ENCODE data around the gene ANKRD9.
"Not testable (repeated sequence)": the region's sequence is repeated elsewhere in the genome, so short reads cannot be mapped to it uniquely, and the experiment has no call there.

Gene ANKRD9, protein sequence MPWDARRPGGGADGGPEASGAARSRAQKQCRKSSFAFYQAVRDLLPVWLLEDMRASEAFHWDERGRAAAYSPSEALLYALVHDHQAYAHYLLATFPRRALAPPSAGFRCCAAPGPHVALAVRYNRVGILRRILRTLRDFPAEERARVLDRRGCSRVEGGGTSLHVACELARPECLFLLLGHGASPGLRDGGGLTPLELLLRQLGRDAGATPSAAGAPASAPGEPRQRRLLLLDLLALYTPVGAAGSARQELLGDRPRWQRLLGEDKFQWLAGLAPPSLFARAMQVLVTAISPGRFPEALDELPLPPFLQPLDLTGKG

DNA sequence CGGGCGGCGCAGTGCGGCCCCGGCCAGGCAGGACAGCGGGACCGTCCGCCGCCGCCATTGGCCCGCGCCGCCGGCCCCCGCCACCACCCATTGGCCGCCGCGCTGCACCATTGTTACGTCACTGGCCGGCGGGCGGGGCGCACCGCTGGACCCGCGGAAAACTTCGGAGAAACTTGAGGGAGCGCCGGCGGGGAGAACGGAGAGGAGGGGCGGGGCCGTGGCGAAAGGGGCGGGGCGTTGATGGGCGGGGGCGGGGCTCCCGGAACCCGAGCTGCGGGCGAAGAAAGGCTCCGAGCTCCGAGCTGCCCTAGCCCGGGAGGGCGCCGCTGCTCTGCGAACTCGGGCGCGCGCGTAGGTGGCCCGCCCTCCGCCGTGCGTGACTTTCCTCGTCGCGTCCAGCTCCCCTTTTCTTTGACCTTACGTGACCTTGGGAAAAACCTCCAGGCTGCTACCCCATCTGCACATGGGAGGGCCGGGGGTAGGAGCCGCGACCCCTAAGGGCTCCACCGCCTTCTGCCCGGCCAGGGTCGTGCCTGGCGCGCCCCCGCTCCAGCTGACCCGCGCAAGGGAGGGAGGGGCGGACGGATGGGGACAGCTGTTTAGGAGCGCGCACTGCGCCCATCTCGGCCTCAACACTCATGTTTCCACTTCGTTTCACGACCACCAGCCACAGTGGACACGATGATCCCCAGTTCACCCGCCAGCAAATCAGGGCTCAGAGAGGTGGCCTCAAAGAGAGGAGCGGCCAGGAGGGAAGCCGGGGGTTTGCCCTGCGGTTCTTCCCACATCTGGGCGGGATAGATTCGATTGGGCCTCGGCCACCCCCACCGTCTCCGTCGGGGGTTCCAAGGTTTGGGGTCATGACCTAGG lies at the start of gene ANKRD9:
ANKRD9 (minus strand) TSS at position 31 of the 870 bp plus-strand sequence. CDS start 1,887 bp downstream, outside the sequence.
- peak; percentile 97 for DNase-seq (ENCODE audit: low spot score)

DNA sequence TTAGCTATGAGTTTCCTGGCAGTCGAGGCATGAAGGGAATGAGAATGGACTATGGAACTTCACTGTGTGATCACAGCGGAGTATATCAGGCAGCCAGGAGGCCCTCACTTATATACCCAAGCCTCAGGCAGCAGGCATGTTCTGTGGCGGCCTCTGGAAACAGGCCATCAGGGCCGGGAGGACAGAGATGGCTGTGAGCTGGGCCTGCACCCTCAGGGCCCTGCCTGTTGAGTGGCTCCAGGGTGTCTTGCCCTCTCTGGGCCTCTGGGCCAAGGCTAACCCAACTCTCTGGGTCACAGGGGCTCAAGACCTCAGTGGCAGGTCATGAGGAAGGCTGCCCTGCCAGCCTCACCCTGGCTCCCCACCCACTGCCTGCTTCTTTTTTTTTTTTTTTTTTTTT lies 49.0 kb upstream of the ANKRD9 start:
- DNase-seq (ENCODE audit: low spot score): peak; percentile 40

DNA sequence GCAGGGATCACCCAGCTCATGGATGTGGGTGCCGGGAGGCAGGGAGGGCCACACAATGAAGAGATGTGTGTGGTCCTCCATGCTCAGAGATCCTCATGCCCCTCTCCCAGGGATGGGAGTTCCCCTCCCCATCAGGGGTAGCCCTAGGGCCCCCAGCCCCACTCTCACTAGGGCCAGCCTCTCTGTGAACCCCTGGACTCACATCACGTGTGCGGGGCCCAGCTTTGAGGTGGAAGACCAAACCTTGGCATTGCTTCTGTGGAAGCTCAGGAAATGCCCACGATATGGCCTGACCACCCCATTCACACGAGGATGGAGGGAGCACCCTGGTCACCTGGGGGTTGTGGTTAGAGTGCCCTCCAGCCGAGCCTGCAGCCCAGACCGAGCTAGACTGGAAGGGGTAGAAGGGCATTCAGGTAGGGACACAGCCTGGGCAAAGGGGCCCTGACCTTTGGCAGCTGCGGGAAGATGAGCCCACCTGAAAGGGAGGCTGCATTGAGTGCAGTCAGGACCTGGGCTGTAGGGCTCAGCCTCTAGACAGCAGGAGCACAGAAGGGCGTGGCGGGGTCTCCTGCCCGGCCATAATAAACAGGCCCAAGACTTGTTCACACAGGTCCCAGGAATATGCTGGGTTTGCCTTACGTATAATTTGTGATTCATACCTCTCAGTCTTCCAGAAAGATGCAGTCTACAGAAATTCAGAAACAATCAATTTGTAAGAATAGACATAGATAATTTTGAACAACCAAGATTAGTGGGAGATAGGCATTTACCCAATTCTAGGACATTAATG lies 48.1 kb upstream of the ANKRD9 start:
- DNase-seq (ENCODE audit: low spot score): no peak

DNA sequence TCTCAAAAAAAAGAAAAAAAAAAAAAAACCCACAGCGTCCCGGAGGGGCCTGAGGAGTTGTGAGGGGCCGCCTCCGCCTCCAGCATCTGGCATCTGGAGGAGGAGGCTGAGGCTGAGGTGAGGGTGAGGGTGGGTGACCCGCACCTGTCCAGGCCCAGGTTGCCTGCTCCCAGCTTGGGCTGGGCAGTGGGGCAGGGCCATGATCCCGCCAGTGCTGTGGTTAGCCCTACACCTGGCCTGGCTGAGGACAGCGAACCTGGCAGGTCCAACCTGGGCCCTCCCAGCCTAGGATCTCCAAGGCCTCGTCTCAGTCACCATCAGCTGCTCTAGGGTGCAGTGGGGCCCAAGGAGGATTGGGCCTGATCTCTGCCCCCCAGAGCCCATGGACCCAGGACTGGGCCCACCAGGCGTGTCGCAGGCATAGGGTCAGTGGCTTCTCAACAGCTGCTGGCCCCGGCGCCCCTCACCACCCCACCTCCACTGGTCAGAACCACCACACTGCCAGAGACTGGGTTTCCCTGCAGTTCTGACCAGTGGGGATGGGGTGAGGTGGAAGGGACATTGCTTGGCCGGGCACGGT lies 46.6 kb upstream of the ANKRD9 start:
- DNase-seq (ENCODE audit: low spot score): no peak

DNA sequence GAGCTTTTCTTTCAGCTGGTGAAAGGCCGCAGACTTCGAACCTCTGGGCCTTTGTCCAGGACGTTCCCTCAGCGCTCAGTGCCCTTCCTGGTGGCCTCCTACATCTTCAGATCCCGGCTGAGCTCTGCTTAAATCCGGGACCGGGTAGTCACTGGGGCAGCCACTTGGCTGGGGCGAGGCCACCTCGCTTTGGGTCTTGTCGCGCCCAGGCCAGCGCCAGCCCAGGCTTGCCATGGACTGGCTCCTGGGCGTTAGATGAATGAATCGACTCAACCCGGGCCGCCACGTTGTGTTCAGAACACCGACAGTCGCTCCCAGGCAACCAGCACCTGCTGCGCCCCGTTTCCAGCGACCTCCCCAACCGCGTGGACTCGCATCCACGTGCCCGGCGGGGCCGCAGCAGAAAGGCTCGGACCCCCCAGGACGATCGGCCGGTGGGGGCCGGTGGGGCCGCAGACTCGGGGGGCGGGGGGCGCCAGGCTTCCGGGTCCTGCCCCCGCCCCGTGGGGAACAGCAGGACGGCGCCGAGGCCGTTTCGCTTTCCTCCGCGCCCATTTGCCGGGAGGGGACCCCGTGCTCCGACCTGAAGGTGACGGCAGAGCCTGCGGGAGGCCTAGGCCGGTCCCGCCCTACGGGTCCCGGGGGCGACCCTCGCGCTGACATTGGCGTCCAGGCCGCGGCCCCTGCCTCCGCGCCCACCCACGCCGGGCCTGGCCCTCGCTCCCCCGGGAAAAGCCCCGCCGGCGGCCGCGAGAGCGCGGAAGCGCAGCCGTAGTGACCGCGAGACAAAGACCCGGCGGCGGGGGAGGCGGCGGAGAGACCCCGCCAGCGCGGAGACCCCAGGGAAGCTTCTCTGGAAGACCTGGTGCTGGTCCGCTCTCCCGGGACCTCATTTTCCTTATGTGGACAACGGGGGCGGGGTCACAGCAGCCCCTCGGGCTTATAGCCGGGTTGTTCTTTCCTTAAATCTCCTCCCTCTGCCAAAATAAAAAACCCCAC lies 45.5 kb upstream of the ANKRD9 start:
- peak; percentile 81 for DNase-seq (ENCODE audit: low spot score)

DNA sequence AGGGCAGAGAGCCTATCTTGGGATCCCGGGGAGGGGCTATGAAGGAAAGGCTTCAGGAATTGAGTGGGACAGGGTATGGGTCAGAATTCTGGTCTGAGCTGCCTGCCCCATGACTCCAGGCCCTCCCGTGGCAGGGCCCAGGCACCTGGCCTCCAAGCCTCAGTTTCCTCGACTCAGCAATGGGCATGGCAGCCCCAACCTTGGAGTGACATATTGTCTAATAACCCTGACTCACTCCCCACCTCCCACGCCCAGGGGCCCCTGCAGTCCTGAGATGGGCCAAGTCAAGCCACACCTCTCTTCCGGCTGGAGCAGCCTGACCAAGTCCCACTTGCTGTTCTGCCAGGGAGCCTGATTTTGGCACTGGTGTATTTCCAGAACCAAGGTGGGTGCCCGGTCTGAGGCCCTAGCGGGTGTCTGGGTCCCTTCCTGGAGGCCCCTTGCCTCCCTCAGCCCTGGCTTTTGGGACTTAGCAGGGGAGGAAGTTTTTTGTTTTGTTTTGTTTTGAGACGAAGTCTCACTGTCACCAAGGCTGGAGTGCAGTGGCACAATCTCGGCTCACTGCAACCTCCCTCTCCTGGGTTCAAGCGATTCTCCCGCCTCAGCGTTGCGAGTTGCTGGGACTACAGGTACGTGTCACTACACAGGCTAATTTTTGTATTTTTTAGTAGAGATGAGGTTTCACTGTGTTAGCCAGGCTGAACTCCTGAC lies 42.6 kb upstream of the ANKRD9 start:
- no peak for DNase-seq (ENCODE audit: low spot score)

DNA sequence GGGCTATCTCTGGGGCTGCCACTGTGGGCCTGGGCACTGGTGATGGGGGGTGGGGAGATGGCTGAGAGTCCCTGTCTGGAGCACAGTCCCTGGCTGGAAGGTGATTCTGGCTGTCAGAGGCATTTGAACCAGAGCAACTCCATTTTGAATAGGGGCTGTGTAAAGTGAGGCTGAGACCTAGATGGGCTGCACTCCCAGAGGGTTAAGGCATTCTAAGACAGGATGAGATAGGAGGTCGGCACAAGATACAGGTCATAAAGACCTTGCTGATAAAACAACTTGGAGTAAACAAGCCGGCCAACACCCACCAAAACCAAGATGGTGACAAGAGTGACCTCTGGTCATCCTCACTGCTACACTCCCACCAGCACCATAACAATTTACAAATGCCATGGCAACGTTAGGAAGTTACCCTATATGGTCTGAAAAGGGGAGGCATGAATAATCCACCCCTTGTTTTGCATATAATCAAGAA lies 41.4 kb upstream of the ANKRD9 start:
- not testable (repeated sequence) for DNase-seq (ENCODE audit: low spot score)

DNA sequence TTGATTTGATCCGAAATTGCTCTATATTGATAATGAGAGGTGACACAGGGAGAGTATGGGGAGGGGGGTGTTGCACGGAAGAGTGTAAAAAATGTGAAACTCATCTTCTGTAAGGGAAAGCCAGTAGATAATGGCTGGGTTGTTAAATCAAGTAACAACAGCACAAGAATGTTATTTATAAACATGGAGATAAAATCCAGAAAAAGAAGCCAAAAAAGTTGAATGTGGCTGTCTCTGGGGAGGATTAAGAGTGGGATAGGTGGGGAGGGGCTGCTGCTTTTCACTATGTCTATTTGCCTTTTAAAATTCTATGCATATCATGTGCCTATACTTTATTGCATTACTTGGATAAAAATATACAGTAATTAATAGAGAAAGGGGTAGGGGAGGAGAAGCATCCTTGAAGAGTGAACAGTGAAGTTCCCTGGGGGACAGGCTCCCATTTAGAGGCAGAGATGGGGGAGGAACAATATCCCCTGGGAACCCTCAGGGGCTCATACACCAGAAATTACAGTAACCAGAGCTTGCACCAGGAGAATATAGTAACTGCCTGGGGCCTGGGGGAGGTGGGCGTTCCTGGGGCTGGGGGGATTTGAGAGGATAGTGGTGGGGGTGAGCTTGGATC lies 39.2 kb upstream of the ANKRD9 start:
- DNase-seq (ENCODE audit: low spot score): no peak

DNA sequence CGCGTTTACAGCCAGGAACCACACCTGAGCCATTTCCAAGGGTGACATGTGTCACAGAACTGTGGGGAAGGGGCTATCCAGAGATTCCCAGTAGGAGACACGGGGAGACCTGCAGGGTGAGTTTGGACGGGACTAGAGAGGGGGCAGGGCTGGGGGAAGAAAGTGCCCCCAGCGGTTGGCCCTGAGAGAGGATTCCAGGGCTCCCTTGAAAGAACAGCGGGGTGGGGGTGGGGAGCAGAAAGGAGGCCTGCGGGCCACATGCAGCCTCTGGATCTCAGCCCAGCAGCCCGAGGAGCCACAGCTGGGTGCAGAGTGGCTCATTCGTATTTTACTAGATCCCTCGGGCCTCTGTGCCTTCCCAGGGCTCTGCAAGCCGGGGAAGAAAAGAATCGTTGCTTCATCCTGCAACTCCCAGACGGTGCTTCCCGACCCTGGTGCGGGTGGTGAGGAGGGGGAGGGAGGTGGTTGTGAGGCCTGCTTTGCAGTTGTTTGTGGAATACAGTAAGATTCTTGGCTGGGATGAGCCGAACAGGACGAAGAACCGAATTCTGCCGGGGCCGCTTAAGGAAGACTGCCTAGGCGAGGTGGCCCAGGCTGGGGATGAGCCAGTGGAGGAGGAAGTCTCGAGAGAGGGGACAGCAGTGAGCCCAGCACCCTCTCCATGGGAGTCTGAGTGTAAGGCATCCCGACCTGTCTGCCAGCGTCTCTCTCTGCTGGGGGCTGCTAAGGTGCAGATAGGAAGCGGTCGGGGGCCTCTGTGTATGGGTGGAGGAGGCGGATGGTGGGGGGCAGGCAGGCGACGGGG lies 36.1 kb upstream of the ANKRD9 start:
- DNase-seq (ENCODE audit: low spot score): peak; percentile 69

DNA sequence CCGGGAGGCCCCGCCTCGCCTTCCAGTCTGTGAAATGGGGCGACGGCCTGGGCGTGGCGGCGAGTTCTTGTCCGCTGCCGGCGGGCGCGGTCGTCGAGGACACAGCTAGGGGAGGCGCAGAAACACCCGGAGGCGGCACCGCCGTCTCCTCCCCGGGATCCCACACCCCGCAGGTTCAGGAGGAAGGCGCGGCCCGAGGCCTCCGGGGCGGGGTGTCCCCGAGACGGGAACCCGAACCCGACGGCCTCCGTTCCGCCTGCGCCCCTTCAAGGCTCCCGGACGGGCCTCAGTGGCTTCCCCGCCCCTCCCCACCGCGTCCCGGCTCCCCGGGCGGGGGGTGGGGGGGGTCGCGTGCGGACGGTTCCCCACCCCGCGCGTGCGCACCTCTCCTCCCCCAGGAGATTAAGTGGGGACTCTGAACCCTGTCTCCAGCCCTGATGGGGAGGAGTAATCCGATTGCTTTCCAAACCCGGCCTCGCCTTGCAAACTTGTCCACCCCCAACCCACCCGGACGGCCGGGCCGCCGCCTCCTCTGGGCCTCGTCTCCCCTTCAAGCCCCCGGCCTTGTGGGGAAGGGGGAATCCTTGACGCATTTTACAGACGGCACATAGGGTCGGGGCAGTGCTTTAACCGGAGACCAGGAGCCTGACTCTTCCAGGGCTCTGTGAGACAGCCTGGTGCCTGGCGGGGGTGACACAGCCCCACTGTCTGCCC lies 35.3 kb upstream of the ANKRD9 start:
- DNase-seq (ENCODE audit: low spot score): peak; percentile 77

DNA sequence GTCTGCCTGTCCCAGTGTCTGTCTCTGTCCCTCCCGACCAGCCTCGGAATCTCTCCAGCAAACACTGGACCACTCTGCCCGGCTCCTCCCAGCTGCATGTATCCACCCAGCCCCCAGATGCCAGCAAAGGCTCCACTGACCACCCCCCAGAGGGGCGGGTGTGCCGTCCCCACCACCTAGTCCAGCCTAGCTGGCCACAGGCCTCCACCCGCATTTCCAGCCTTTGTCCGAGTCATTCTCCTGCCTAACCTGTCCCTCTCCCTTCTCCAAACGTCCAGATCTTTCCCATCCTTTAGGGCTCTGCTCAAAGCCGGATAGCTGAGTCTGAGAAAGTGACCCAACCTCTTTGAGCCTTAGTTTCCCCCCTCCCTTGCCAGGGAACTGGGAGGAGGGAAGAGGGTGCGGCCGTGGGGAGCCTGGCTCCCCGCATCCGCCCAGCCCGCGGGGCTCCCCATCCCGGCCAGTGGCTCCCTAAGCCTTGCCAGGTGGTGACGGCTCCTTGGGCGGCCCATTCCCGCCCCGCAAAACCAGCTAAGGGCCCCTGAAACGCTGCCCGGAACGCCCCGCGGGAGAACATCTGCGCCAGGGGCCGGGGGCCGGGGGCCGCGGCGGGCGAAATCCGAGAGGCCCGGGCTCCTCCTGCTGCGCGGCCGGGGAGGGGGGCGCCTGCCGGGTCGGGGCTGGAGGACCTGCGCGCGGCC lies 34.6 kb upstream of the ANKRD9 start:
- no peak for DNase-seq (ENCODE audit: low spot score)

DNA sequence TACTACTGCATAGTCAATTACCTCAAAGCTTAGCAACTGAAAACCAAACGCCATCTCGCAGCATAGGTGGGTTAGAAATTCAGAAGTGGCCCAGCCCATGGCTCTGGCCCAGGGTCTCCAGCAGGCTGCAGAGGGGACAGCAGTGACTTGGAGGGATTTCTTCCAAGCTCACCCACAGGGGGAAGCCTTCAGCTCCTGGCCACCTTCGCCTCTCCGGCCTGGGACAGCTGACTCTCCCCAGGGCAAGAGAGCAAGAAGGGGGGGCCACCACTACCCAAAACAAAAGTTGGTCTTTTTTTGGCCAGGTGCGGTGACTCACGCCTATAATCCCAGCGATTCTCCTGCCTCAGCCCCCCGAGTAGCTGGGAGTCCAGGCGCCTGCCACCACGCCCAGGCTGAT lies 32.2 kb upstream of the ANKRD9 start:
- no peak for DNase-seq (ENCODE audit: low spot score)

DNA sequence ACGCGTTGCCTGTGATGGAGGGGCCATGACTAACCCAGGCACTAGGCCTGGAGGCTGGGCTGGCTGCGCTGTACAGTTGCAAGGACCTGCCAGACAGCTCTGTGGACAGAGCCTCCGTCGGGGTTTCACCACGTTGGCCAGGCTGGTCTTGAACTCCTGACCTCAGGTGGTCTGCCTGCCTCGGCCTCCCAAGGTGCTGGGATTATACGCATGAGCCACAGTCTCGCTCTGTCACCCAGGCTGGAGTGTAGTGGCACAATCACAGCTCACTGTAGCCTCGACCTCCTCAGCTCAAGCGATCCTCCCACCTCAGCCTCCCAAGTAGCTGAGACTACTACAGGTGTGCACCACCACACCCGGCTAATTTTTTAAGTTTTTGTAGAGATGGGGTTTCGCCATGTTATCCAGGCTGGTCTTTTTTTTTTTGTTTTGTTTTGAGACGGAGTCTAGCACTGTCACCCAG lies 31.5 kb upstream of the ANKRD9 start:
- not testable (repeated sequence) for DNase-seq (ENCODE audit: low spot score)

DNA sequence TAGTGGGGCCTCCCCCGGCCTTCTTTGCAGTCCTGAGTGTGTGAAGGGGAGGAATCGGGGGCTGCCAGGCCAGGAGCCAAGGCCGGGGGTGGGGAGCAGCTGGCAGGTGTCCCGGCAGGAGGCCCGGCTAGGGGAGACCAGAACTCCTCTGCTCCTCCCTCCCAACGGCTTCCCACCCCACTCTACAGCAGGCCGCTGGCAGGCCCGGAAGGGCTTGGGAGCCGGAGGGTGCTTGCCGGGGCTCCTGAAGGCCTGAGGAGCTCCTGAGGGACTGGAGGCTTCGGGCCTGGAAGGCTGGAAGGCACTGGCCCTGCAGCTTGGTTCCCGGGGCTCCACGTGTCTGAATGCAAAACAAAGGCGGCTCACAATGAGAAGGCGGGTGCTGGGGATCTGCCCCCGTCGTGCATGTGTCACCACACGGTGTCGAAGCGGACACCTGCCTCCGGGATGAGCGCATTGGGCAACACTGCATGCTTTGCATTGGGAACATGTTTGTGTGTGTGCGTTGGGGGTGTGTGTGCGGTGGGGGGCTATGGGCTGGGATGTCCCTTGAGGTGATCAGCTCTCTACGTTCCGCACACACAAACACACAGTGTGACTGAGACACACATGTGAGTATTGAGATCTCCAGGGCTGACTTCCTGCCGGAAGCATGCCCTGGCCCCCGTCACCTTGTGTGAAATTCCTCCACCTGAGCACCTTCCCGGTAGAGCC lies 30.9 kb upstream of the ANKRD9 start:
- no peak for DNase-seq (ENCODE audit: low spot score)

DNA sequence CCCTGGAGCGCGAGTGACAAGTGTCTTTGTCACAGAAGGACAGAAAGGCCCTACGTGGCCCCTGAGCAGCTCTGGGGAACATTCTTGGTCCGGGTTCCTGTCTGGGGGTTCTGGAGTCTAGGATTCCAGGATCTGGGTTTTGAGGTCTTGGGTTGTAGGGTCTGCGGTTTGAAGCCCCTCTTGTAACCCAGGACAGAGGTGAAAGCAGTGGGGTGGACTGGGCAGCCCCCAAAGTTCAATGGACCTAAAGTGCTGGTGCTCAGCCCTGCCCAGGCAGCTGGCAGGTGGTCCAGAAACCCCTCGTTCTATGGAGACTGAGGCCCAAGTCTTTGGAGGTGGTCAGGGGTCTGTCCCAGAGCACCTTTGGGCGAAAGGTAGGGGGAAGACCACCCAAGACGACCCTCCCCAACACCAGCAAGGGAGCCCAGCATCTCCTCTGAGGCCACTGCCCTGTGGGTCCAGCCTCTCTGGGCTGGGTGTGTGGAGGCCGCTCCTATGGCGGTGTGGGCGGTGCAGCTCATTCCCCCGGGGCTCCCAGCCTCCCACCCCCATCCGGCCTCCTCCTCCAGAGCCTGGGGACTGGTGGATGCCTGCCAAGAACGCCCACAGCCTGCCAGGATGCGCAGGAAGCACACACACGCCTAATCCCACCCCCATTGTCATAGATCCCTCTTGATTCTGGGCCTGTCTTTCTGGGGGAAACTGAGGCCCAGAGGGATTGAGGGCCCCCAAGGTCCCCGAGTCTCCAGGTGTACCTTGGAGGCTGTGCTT lies 30.2 kb upstream of the ANKRD9 start:
- DNase-seq (ENCODE audit: low spot score): no peak
